Measurements from ENCODE around the gene PRC1.
"Not testable (repeated sequence)": the region's sequence is repeated elsewhere in the genome, so short reads cannot be mapped to it uniquely, and the experiment has no call there.

The PRC1 gene

GRCh38 chr15:90994417-90995311, at the start of gene PRC1:
Gene PRC1, minus strand, starts transcription at chr15:90994535. Its CDS starts 118 bp downstream, at chr15:90994417.
- peak; percentile 92 for DNase-seq

- no peak for DNase-seq
These were observed 49.0 kb upstream of the PRC1 start for GRCh38 chr15:91043202-91043874.

GRCh38 chr15:91040856-91041255, 46.5 kb upstream of the PRC1 start:
- no peak for DNase-seq

GRCh38 chr15:91039996-91040395, 45.7 kb upstream of the PRC1 start:
- DNase-seq, result no peak

- peak; percentile 74 for DNase-seq
These were observed 38.8 kb upstream of the PRC1 start for GRCh38 chr15:91032919-91033803.

GRCh38 chr15:91031796-91032195, 37.5 kb upstream of the PRC1 start:
- DNase-seq, result no peak

- DNase-seq, result no peak
These were observed 33.3 kb upstream of the PRC1 start for GRCh38 chr15:91027677-91028076.

- DNase-seq, result no peak
These were observed 29.4 kb upstream of the PRC1 start for GRCh38 chr15:91023720-91024119.

- no peak for DNase-seq
These were observed 28.4 kb upstream of the PRC1 start for GRCh38 chr15:91022832-91023129.

- DNase-seq, result peak; percentile 51
These were observed 27.9 kb upstream of the PRC1 start, which contains the start of gene VPS33B for GRCh38 chr15:91022075-91022831. Gene VPS33B, minus strand, starts transcription at chr15:91022594. Its CDS starts 345 bp downstream, at chr15:91022249.

GRCh38 chr15:91021516-91022074, 27.3 kb upstream of the PRC1 start:
- no peak for DNase-seq

GRCh38 chr15:91018158-91018557, 23.8 kb upstream of the PRC1 start:
- no peak for DNase-seq

- no peak for DNase-seq
These were observed 23.4 kb upstream of the PRC1 start for GRCh38 chr15:91017716-91018115.

GRCh38 chr15:91013701-91014100, 19.4 kb upstream of the PRC1 start:
- DNase-seq, result not testable (repeated sequence)

GRCh38 chr15:91007266-91007665, 12.9 kb upstream of the PRC1 start:
- no peak for DNase-seq

GRCh38 chr15:91001209-91001608, 6.9 kb upstream of the PRC1 start:
- no peak for DNase-seq

GRCh38 chr15:90998737-90999136, 4.4 kb upstream of the PRC1 start:
- no peak for DNase-seq

- no peak for DNase-seq
These were observed 297 bp downstream of the PRC1 start for GRCh38 chr15:90994059-90994416.

- DNase-seq, result no peak
These were observed 2.6 kb downstream of the PRC1 start for GRCh38 chr15:90991587-90992285.

- DNase-seq, result no peak
These were observed 3.9 kb downstream of the PRC1 start for GRCh38 chr15:90990446-90990845.

GRCh38 chr15:90989040-90989768, 5.1 kb downstream of the PRC1 start:
- DNase-seq, result no peak

Measured in NCI-H510A (cell line).